Measurements from ENCODE around the gene DRD3.

DNA sequence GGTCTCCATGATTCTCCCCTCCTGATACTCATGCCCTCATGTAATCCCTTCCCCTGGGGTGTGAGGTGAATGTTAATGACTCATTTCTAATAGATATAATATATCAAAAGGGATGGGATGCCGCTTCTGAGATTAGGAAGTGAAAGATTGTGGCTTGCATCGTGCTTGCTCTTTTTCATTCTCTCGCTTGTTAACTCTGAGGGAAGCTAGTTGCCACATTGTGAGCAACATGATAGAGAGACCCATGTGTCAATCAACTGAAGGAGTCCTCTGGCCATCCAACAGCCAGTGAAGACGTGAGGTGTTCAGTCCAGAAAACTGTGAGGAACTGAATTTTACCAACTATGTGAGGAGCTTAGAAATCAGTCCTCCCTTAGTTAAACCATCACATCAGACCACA lies 28.9 kb upstream of the DRD3 start:
- TF ChIP-seq BHLHE40 (IDR thresholded peaks at IDR 0.05; ENCODE audit: borderline replicate concordance), result no peak
- TF ChIP-seq FOXM1 (IDR thresholded peaks at IDR 0.05; ENCODE audit: borderline replicate concordance), result no peak
- no peak for TF ChIP-seq HDGF (IDR thresholded peaks at IDR 0.05; ENCODE audit: borderline replicate concordance)
- TF ChIP-seq FOXA1 (IDR thresholded peaks at IDR 0.05), result no peak
- TF ChIP-seq ZNF384 (IDR thresholded peaks at IDR 0.05), result no peak
- no peak for TF ChIP-seq CTBP1 (IDR thresholded peaks at IDR 0.05; ENCODE audit: borderline replicate concordance)
- TF ChIP-seq FOXK2 (IDR thresholded peaks at IDR 0.05), result no peak
- TF ChIP-seq TARDBP (IDR thresholded peaks at IDR 0.05), result no peak
- TF ChIP-seq SP1 (IDR thresholded peaks at IDR 0.05), result no peak

Data from HEK293T (cell line).